Uterus (tissue), 2 donors: ENCODE results near the gene SEC24B.

Source experiments
- POLR2A ChIP-seq, 2 donors: fragments of 450-650 bp; IDR thresholded peaks; one replicate each; pipeline ENCODE4 v1.6.1; 2016; ENCODE audit warnings: antibody characterized with exemption in 2 of 2, mild to moderate bottlenecking in 1 of 2, moderate library complexity in 1 of 2
- TF ChIP-seq, protein P1 (sequence below), 4 experiments: fragments of 200-600 bp in 2 of 4; fragments of 450-650 bp in 2 of 4; sonication (generic) in 2 of 4; IDR thresholded peaks; one replicate each; pipeline ENCODE4 v1.5.1; 2016 to 2019; ENCODE audit warnings: antibody characterized with exemption in 4 of 4, mild to moderate bottlenecking in 2 of 4, moderate library complexity in 1 of 4

DNA sequence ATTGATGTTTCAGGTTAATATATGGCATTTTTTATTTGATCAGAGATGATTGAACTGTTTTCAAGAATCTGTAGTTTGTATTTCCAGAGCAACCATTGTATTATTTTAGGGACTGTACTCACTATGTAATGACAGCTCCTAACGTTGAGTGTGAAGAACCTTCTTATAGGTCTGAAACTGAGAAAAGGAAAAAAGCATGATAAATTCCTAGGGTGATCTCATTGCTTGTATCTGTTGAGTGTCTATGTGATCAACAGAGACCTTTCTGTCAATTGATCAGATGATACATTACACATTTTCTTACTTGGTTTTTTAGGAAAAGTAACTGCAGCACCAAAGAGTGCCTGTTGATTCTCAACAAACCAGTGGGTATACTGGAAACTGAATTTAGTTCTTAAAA is 40.2 kb downstream of the SEC24B start:
- TF ChIP-seq, protein P1, sequence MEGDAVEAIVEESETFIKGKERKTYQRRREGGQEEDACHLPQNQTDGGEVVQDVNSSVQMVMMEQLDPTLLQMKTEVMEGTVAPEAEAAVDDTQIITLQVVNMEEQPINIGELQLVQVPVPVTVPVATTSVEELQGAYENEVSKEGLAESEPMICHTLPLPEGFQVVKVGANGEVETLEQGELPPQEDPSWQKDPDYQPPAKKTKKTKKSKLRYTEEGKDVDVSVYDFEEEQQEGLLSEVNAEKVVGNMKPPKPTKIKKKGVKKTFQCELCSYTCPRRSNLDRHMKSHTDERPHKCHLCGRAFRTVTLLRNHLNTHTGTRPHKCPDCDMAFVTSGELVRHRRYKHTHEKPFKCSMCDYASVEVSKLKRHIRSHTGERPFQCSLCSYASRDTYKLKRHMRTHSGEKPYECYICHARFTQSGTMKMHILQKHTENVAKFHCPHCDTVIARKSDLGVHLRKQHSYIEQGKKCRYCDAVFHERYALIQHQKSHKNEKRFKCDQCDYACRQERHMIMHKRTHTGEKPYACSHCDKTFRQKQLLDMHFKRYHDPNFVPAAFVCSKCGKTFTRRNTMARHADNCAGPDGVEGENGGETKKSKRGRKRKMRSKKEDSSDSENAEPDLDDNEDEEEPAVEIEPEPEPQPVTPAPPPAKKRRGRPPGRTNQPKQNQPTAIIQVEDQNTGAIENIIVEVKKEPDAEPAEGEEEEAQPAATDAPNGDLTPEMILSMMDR (IDR thresholded peaks at IDR 0.05), result no peak
- no peak for TF ChIP-seq POLR2A (IDR thresholded peaks at IDR 0.05)
